Measurements from ENCODE around the gene ARIH2. TPM values are rescaled to one million over a fixed set of nuclear protein-coding genes. Genes with fewer than 3 reads are reported as not detected.
A peak's percentile ranks its signal among the peaks of the same experiment; 100 is the strongest.

The ARIH2 gene
- total RNA-seq, 1 experiment from 2014 or later = 76.8 TPM

DNA sequence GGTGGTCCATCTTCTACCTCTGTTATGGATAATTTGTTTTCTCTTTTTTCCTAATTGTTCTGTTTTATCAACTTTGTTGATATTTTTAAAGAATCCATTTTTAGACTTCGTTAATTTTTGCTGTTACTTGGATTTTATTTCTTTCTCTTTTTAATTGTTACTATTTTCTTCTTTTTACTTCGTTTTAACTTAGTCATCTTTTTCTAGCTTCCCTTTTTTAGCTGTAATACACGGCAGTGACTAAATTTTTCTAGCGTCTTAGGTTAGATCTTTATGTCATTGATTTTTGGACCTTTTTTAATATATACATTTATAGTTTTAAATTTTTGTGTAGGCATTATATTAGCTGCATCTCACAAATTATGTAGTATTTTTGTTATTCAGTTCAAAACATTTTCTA is 33.1 kb downstream of the ARIH2 start:
- CTCF ChIA-PET = no interaction called here
- no peaks in the 10 kb centered on the region for H3K27me3 ChIP-seq (replicated peaks; ENCODE audit: insufficient read depth, low read depth, low read length, poor library complexity)
- H3K27ac ChIP-seq (ENCODE audit: low read depth, low read length, poor library complexity, severe bottlenecking) = no peak overlapping the region
- no peaks in the 10 kb centered on the region for H3K36me3 ChIP-seq (ENCODE audit: insufficient read depth, low read length, poor library complexity, severe bottlenecking)
- H3K4me1 ChIP-seq (ENCODE audit: insufficient read depth, low read length, poor library complexity, severe bottlenecking) = no peaks in the 10 kb centered on the region
- no peaks in the 10 kb centered on the region for H3K9me3 ChIP-seq (ENCODE audit: low read depth, low read length, poor library complexity, severe bottlenecking)
- DNase-seq (ENCODE audit: low spot score) = no peak
- intact Hi-C loops (cut with micrococcal nuclease; ENCODE audit: unreplicated experiment) = no loop called here
- POLR2A ChIA-PET (ENCODE audit: low non-redundant PET) = interaction anchor here (0.7 kb wide), 1 partner anchor 26 kb away, joined by 3 read pairs; no protein-coding TSS in a partner anchor
- H3K4me3 ChIP-seq (ENCODE audit: low read depth, low read length, poor library complexity, severe bottlenecking) = no peak overlapping the region
- no TSS peak for BruUV-seq (replicated peaks)
- no peak for TF ChIP-seq EZH2 (IDR thresholded peaks at IDR 0.05; ENCODE audit: borderline replicate concordance, low read depth, low read length, poor library complexity, severe bottlenecking)
- TF ChIP-seq, protein P1, sequence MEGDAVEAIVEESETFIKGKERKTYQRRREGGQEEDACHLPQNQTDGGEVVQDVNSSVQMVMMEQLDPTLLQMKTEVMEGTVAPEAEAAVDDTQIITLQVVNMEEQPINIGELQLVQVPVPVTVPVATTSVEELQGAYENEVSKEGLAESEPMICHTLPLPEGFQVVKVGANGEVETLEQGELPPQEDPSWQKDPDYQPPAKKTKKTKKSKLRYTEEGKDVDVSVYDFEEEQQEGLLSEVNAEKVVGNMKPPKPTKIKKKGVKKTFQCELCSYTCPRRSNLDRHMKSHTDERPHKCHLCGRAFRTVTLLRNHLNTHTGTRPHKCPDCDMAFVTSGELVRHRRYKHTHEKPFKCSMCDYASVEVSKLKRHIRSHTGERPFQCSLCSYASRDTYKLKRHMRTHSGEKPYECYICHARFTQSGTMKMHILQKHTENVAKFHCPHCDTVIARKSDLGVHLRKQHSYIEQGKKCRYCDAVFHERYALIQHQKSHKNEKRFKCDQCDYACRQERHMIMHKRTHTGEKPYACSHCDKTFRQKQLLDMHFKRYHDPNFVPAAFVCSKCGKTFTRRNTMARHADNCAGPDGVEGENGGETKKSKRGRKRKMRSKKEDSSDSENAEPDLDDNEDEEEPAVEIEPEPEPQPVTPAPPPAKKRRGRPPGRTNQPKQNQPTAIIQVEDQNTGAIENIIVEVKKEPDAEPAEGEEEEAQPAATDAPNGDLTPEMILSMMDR (conservative IDR thresholded peaks at IDR 0.05; ENCODE audit: low read depth, low read length) = no peak

DNA sequence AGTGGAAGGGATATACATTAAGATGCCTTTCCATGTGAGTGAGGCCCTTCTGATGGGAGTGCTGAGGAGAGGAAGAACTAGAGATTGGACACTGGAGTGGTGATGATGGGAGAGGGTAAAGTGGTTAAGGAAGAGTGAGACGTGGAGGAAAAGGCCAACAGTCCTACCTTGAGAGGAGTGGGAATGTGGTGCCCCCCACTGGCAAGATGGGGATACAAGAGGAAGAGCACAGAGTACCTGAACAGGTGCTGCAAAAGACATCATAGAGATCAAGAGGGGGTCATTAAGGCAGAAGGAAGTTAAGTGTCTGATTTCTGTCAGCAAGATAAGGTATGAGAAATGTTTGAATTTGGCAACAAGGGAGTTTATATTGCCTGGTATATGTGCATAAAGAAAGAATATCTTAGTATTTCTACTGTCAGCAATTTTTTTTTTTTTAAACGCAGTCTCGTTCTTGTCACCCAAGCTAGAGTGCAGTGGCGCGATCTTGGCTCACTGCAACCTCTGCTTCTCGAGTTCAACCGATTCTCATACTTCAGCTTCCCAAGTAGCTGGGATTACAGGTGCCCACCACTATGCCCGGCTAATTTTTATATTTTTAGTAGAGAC is 34.0 kb downstream of the ARIH2 start:
- no peak for DNase-seq (ENCODE audit: low spot score)
- ChIA-PET POLR2A (ENCODE audit: low non-redundant PET) (interaction anchor here (0.7 kb wide), 1 partner anchor 25 kb away, joined by 3 read pairs; no protein-coding TSS in a partner anchor), CTCF (no interaction called here)
- Histone ChIP-seq H3K4me3 (ENCODE audit: low read depth, low read length, poor library complexity, severe bottlenecking) (no peak overlapping the region), H3K9me3 (ENCODE audit: low read depth, low read length, poor library complexity, severe bottlenecking) (no peaks in the 10 kb centered on the region), H3K27ac (ENCODE audit: low read depth, low read length, poor library complexity, severe bottlenecking) (no peak overlapping the region), H3K27me3 (replicated peaks; ENCODE audit: insufficient read depth, low read depth, low read length, poor library complexity) (no peaks in the 10 kb centered on the region), H3K4me1 (ENCODE audit: insufficient read depth, low read length, poor library complexity, severe bottlenecking) (no peaks in the 10 kb centered on the region), H3K36me3 (ENCODE audit: insufficient read depth, low read length, poor library complexity, severe bottlenecking) (no peaks in the 10 kb centered on the region)
- no TSS peak for BruUV-seq (replicated peaks)
- TF ChIP-seq, protein P1 (conservative IDR thresholded peaks at IDR 0.05; ENCODE audit: low read depth, low read length) = peak; percentile 38
- TF ChIP-seq EZH2 (IDR thresholded peaks at IDR 0.05; ENCODE audit: borderline replicate concordance, low read depth, low read length, poor library complexity, severe bottlenecking) = no peak
- intact Hi-C loops (cut with micrococcal nuclease; ENCODE audit: unreplicated experiment) = no loop called here

DNA sequence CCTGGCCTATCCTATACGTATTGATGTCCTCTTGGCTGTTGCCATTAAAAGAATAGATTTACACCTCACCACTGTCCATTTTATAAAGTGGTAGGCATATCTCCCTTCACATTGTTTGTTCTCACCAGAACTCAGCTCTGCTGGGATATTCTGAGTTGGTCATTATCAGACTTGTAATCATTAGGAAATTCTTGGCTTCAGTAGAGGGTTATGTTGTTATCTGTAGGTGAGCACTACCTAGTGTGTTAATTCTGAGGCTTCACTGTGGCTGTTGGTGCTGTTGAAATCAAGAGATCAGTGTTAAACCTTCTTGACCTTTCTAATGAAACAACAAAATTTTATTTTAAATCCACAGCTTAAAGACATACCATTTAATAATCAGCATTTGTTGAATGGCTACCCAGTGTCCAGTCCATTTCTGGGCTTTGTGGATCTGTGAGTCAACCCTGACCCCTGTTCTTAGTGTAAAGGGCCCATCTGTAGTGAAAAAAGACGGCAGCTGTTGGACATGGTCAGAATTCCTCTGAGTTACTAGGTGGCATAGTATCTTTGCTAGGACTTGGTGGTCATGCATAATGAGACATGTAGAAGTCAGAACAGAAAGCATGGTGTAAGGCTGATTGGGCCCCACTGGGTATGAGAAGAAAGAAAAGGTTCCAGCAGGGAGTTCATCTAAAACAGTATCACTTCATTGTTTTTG is 38.5 kb downstream of the ARIH2 start:
- Histone ChIP-seq H3K27me3 (replicated peaks; ENCODE audit: insufficient read depth, low read depth, low read length, poor library complexity) (no peaks in the 10 kb centered on the region), H3K27ac (ENCODE audit: low read depth, low read length, poor library complexity, severe bottlenecking) (no peak overlapping the region), H3K9me3 (ENCODE audit: low read depth, low read length, poor library complexity, severe bottlenecking) (no peaks in the 10 kb centered on the region), H3K4me1 (ENCODE audit: insufficient read depth, low read length, poor library complexity, severe bottlenecking) (no peaks in the 10 kb centered on the region), H3K36me3 (ENCODE audit: insufficient read depth, low read length, poor library complexity, severe bottlenecking) (no peaks in the 10 kb centered on the region), H3K4me3 (ENCODE audit: low read depth, low read length, poor library complexity, severe bottlenecking) (no peak overlapping the region)
- no peak for TF ChIP-seq EZH2 (IDR thresholded peaks at IDR 0.05; ENCODE audit: borderline replicate concordance, low read depth, low read length, poor library complexity, severe bottlenecking)
- TF ChIP-seq, protein P1 (conservative IDR thresholded peaks at IDR 0.05; ENCODE audit: low read depth, low read length) = no peak
- intact Hi-C loops (cut with micrococcal nuclease; ENCODE audit: unreplicated experiment) = no loop called here
- POLR2A ChIA-PET (ENCODE audit: low non-redundant PET) = no interaction called here
- CTCF ChIA-PET = no interaction called here
- no TSS peak for BruUV-seq (replicated peaks)
- no peak for DNase-seq (ENCODE audit: low spot score)
